Skeletal muscle cell (primary cell): Measurements from ENCODE around the gene BAHCC1.

Experiments
- DNase-seq: peaks from one replicate; pipeline ENCODE4 v3.0.0-alpha.2; 2010; ENCODE audit warnings: low read depth
- H3K4me3 ChIP-seq: 2 replicates; pipeline ENCODE4 v1.5.1; 2011; ENCODE audit warnings: low read depth, mild to moderate bottlenecking, control low read depth, low read length, moderate library complexity

Gene BAHCC1

GRCh38 chr17:81515530-81516041, 120.3 kb downstream of the BAHCC1 start:
- no peak for DNase-seq
- H3K4me3 ChIP-seq: peak overlapping the region; percentile 72
